PC-9 (cell line): Measurements from ENCODE around the gene CETN2.

ENCODE experiments used
- CTCF ChIP-seq: fragments of 200-600 bp; sonication (generic); conservative IDR thresholded peaks from 2 replicates; pipeline ENCODE4 v1.6.1; 2017; ENCODE audit warnings: mixed run types, antibody characterized with exemption, mild to moderate bottlenecking, moderate library complexity
- EZH2 ChIP-seq: fragments of 200-600 bp; sonication (generic); IDR thresholded peaks from 2 replicates; pipeline ENCODE4 v1.8.0; 2017; ENCODE audit warnings: antibody characterized with exemption, low read depth

GRCh38 chrX:152871260-152871659 lies 40.7 kb upstream of the CETN2 start:
- TF ChIP-seq CTCF (no peak), EZH2 (no peak)
